ENCODE measurements around the gene AKAP4.

- TF ChIP-seq CTCF (IDR thresholded peaks at IDR 0.05) (no peak), ZFX (IDR thresholded peaks at IDR 0.05; ENCODE audit: borderline replicate concordance) (no peak)
Measured at GRCh38 chrX:50168241-50168687, 32.5 kb downstream of the AKAP4 start.
